CD1c-positive myeloid dendritic cell (primary cell): ENCODE results near the gene MEI1.
"Not testable (repeated sequence)": the region's sequence is repeated elsewhere in the genome, so short reads cannot be mapped to it uniquely, and the experiment has no call there.

ENCODE experiments used
- DNase-seq: peaks from one replicate; pipeline ENCODE4 v3.0.0-alpha.2; 2016; ENCODE audit errors: extremely low spot score

The MEI1 gene

GRCh38 chr22:41699264-41700107 lies at the start of gene MEI1:
MEI1 (plus strand) TSS chr22:41699503; CDS start chr22:41699539, 36 bp downstream.
- peak; percentile 93 for DNase-seq

GRCh38 chr22:41650229-41650628 lies 49.1 kb upstream of the MEI1 start:
- no peak for DNase-seq

GRCh38 chr22:41650821-41651220 lies 48.5 kb upstream of the MEI1 start:
- no peak for DNase-seq

GRCh38 chr22:41654322-41654721 lies 45.0 kb upstream of the MEI1 start:
- DNase-seq, result no peak

- no peak for DNase-seq
Measured at GRCh38 chr22:41656556-41656955, 42.7 kb upstream of the MEI1 start.

- DNase-seq, result no peak
Measured at GRCh38 chr22:41657709-41658108, 41.6 kb upstream of the MEI1 start.

GRCh38 chr22:41658869-41659268 lies 40.4 kb upstream of the MEI1 start:
- DNase-seq, result no peak

- no peak for DNase-seq
Measured at GRCh38 chr22:41659941-41660340, 39.4 kb upstream of the MEI1 start.

- no peak for DNase-seq
Measured at GRCh38 chr22:41660416-41660815, 38.9 kb upstream of the MEI1 start.

- no peak for DNase-seq
Measured at GRCh38 chr22:41661088-41661487, 38.2 kb upstream of the MEI1 start.

GRCh38 chr22:41661713-41662112 lies 37.6 kb upstream of the MEI1 start:
- no peak for DNase-seq

GRCh38 chr22:41663594-41663993 lies 35.7 kb upstream of the MEI1 start:
- DNase-seq, result not testable (repeated sequence)

- DNase-seq, result no peak
Measured at GRCh38 chr22:41664490-41664889, 34.8 kb upstream of the MEI1 start.

GRCh38 chr22:41664951-41665350 lies 34.4 kb upstream of the MEI1 start:
- DNase-seq, result no peak

- no peak for DNase-seq
Measured at GRCh38 chr22:41668971-41669911, 30.1 kb upstream of the MEI1 start.

GRCh38 chr22:41672096-41672495 lies 27.2 kb upstream of the MEI1 start:
- DNase-seq, result not testable (repeated sequence)

GRCh38 chr22:41672780-41673509 lies 26.4 kb upstream of the MEI1 start:
- no peak for DNase-seq

- no peak for DNase-seq
Measured at GRCh38 chr22:41674846-41675340, 24.4 kb upstream of the MEI1 start.

GRCh38 chr22:41676134-41676533 lies 23.2 kb upstream of the MEI1 start:
- DNase-seq, result no peak

GRCh38 chr22:41681616-41682015 lies 17.7 kb upstream of the MEI1 start:
- no peak for DNase-seq

GRCh38 chr22:41682033-41682807 lies 17.1 kb upstream of the MEI1 start:
- peak; percentile 90 for DNase-seq
